Skin epidermis (tissue), 12 donors: ENCODE results near the gene RPS6KA2.
"Not testable (repeated sequence)": the region's sequence is repeated elsewhere in the genome, so short reads cannot be mapped to it uniquely, and the experiment has no call there.

Experiments
- H3K27ac ChIP-seq, 21 experiments: fragments of 200-600 bp; sonication (generic) in 11 of 21; one replicate each; pipeline ENCODE4 v1.5.0; 2020; ENCODE audit warnings: mild to moderate bottlenecking in 3 of 21, inconsistent platforms in 2 of 21, moderate library complexity in 2 of 21
- H3K4me3 ChIP-seq, 7 experiments: fragments of 200-600 bp; sonication (generic) in 2 of 7; one replicate each; pipeline ENCODE4 v1.5.0; 2020; ENCODE audit warnings: inconsistent platforms in 2 of 7, mild to moderate bottlenecking in 2 of 7, moderate library complexity in 1 of 7

Gene RPS6KA2

DNA sequence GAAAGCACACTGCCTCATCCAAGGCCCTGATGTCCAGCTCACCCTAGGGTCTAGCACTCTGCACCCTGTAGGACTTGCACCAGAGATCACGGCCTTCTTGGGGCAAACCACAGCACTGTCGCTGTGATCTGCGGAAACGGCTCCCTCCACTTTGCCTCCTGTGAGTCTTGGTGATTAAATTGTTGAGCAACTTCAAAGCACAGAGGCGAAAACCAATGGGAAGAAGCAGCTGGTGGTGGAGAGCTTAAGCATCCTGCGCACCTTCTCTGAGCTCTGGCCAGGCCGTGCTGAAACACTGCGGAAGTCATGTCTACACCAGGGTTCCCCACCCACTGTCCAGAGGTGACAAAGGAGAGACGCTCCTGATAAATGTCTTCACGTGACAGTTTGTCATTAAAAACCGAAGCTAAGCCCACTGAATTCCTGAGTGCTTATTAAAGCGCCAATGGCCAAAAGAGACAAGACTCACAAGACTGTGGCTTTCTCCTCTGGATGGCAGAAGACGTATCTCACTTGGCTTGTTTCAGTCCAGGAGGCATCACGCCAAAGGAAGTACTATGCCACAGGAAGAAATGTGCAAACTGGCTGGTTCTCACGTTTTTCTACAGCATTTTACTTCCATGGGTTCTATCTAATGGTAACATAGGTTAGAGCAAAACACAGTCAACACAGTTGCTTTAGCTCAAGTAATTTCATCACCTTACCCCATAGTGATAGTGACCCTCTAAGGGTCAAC is 43.7 kb downstream of the RPS6KA2 start:
- no peak overlapping the region for H3K4me3 ChIP-seq
- peak overlapping the region in 1 of 21 experiments; percentile 25 for H3K27ac ChIP-seq

- no peak overlapping the region for H3K4me3 ChIP-seq
- H3K27ac ChIP-seq: no peak overlapping the region
Measured at GRCh38 chr6:166582258-166582657, 44.8 kb downstream of the RPS6KA2 start.

GRCh38 chr6:166581801-166582200 is 45.2 kb downstream of the RPS6KA2 start:
- not testable (repeated sequence) for H3K27ac ChIP-seq, H3K4me3 ChIP-seq

DNA sequence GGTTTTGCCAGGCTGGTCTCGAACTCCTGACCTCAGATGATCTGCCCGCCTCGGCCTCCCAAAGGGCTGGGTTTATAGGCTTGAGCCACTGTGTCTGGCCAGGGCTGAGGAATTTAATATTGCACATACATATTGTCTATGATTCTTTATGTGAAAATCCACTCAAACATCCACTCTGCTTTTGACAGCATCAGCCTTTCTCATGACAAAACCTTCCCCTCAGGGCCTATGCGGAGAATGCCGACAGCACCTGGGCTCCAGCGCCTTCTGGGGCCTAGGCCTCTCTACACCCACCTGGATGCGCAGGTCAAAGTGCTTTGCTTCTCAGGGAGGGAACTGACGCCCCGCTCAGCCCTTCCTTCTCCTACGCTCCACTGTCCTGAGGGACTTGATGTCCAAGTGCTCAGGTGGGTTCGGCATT is 46.0 kb downstream of the RPS6KA2 start:
- Histone ChIP-seq H3K4me3 (no peak overlapping the region), H3K27ac (no peak overlapping the region)

DNA sequence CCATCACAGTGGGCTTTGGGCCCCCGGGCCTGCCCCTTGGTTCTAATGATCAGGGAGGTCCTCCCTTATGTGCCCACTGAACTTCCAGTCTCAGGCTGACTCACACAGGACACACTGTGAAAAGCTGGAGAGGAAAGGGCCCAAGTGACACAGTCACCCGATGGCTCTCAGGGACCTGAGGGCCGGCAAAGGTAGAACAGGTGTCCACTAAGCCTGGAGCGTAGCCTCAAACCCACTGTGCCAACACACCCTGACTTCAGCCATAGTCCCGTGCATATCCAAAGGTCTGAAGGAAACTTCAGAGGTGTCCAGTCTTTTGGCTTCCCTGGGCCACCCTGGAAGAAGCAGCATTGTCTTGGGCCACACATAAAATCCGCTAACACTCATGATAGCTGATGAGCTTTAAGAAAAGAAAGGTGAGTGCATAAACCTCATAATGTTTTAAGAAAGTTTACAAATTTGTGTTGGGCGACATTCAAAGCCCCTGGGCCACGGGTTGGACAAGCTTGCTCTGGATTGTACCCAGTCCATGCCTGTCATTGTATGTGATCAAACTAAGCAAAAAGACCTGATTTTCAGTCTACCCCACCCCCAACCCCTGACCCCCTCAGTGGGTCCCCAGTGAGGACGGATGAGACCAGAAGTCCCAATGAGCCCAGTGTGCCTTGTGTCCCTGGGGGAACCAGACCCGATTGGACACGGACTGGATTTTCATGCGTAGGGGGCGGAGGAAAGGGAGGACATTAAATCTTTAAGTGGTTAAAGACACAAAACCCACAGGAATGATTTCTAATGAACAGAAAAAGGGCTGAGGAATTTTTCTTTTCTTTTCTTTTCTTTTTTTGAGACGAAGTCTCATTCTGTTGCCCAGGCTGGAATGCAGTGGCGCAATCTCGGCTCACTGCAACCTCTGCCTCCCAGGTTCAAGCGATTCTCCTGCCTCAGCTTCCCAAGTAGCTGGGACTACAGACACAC is 46.7 kb downstream of the RPS6KA2 start:
- Histone ChIP-seq H3K4me3 (no peak overlapping the region), H3K27ac (no peak overlapping the region)

DNA sequence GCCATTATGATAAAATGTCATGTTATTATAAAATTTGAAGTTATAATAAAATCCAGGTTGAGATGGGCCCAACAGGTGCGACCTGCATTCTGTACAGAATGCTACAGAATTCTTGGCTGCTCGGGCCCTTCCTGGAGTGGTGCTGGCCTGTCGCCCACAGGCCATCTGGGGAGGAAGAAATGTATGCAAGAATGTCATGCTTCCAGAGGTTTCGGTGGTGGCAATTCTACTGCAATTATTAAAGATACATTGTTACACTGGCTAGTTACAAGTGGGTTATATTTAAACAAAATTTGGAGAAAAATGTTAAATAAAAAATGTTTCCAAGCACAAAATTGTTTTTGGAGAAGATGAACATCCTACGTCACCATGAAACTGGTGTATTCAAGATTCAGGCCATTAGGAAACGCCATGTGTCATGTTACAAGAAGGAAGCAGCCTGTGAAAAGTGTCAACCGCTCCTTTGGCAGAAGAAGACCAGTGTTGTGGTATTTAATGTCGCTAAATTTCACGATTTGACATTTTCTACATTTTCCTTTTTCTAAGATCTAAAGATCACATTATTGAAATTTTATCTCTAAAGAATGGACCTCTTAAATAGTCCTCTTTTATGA is 47.7 kb downstream of the RPS6KA2 start:
- Histone ChIP-seq H3K4me3 (no peak overlapping the region), H3K27ac (no peak overlapping the region)

- Histone ChIP-seq H3K27ac (no peak overlapping the region), H3K4me3 (no peak overlapping the region)
Measured at GRCh38 chr6:166578536-166579236, 48.4 kb downstream of the RPS6KA2 start.

DNA sequence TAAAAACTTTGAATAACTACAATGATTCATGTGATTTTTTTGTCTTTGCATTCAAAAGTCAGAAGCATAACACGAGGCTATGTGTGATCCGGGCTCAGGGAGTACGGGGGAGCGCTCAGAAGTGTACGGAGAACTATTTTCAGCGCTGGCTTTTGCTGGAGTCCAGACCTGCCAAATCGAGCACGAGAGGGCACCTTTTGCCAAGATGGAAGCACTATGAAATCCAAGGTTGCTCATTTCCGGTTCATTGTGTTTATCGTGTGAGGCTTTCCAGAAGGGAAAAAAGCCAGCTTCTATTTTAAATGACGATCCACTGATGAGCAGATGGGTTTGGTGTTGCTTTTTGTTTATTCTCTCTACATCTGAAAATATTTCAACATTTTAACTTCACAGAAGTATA is 51.8 kb downstream of the RPS6KA2 start:
- H3K27ac ChIP-seq: peak overlapping the region in 1 of 21 experiments; percentile 2
- no peak overlapping the region for H3K4me3 ChIP-seq

DNA sequence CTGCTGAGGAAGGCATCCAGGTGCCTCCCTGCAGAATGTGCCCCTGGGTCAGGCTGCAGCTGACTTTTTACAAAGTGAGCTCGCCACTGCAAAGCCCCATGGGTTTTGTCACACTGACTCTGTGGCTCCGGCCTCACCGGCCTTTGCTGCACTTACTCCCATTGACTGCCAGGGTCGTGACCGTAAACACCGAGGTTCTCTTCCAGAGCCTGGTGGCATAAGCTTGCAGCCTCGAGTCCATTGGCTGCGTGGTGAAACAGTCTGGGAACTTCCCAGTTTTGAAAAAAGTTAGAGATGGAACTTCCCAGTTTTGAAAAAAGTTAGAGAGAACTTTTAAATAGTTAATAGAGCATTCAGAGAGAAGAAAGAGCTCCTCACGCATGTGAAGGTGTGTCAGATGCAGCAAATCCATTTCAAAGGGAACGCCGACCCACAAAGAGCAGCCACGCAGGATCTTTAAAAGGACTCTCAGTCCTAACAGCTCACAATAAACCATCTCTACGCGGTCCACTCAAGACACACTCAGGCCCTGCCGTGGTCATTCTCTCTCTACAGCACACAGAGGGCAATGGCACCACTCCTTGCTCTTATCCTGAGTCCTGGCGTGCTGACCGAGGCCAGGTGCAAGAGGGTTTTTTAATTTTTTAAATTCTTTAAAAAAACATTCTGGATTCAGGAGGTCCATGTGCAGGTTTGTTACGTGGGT is 53.4 kb downstream of the RPS6KA2 start:
- Histone ChIP-seq H3K27ac (no peak overlapping the region), H3K4me3 (no peak overlapping the region)

DNA sequence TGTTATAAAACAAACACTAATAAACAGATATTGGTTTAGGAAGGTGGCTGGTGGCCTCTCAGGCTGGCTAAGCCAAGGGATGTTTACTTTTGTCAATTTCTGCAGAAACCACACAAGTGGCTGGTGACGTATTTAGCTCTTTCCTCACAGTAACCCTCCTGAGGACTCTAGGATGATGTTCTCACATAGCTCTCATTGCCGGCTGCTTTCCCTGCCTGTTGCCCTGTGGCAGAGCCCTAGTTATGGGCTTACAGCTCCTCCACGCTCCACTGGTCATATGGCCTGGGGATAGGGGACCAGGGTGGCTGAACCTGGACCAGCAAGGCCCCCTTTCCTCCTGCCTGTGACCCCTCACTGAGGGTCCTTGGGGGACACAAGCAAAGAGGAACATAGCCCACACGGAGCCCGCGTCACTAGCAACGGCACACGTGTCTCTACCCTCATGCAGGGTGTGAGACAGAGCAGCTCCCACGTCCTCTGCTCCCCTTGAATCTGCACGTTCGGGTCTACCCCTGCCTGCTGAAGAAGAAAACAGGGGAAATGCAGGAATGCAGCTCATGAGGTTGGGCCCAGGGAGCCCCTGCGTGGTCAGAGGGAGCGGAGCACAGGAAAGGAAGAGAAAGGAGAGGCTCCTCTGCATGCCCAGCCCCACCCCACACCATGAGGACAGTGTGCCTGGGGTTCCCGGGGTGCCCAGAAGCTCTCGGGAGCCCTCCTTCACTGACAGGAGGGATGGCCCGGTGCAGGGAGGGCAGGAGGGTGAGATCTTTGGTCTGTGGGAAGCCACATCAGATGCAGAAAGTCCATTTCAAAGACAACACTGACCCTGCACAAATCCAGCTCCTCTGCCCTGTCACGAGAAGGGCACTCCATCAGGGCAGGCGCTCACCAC is 54.4 kb downstream of the RPS6KA2 start:
- H3K27ac ChIP-seq: no peak overlapping the region
- H3K4me3 ChIP-seq: no peak overlapping the region

DNA sequence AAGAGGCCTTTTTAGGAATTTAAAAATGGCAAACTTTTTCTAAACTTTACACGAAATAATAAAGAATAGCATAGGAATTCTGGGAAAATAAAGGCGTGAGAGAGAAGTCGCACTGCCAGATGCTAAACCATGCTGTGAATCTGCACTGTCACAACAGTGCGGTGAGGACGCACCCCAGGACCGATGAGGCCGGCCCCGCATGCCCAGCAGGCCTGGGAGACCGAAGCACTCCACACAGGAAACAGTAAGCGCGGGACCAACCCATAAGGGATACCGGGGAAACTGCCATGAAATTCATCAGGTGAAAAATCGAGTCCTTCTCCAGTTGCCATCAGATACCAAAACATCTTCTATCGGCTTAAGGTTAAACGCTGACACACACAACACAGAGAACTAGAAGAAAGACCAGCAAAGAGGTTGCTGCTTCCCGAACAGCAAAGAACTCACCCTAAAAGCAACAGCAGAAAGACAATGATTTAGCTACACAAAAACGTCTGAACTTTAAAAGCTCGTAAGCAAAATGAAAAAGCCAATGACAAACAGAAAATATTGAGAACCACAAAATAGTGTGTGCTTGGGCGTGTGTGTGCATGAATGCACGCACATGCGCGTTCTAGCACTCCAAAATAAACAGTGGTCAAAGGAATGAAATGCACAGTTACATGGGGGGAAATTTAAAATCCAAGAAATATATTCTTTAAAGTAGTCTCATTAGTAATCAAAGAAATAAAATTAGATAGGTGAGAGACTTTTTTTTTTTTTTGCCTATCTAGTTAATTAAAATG is 55.9 kb downstream of the RPS6KA2 start:
- no peak overlapping the region for H3K27ac ChIP-seq
- H3K4me3 ChIP-seq: no peak overlapping the region

DNA sequence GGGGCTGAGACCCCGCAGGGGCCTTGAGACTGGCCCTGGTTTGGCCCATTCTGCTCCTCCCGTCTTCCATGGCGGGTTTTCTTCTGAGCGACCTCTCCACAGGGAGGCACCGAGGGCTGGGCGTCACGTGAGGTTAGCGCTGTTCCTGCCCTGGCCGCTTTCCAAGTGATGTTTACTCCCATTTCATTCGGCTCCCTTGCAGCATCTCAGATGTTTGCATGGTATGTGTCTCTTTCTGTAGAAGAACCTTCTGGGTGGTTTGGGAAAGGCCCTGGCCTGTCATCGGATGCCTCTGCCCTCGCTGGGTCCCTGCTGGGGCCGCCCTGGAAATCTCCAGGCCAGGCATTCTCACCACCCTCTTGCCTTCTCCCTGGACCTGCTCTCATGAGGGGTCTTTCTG is 57.8 kb downstream of the RPS6KA2 start:
- no peak overlapping the region for H3K27ac ChIP-seq
- no peak overlapping the region for H3K4me3 ChIP-seq

GRCh38 chr6:166567813-166568212 is 59.2 kb downstream of the RPS6KA2 start:
- peak overlapping the region in 1 of 21 experiments; percentile 19 for H3K27ac ChIP-seq
- H3K4me3 ChIP-seq: no peak overlapping the region

DNA sequence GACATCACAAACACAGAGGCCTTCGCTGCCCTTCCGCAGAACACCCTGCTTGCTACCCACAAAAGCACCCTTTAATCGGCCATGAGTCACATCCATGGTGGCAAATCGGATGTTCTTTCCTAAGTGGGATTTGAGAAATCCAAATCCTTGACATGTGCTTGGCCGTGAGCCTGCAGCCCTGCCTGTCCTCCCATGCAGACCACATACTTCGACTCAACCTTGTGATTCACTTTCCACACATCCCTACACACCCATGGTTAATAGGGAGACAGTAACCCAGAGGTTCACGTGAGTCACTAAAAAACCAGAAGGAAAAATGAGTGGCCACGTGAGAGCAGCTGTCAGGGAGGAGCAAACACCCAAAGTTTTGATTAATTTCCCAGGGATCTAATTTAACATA is 59.9 kb downstream of the RPS6KA2 start:
- peak overlapping the region in 1 of 21 experiments; percentile 32 for H3K27ac ChIP-seq
- no peak overlapping the region for H3K4me3 ChIP-seq

DNA sequence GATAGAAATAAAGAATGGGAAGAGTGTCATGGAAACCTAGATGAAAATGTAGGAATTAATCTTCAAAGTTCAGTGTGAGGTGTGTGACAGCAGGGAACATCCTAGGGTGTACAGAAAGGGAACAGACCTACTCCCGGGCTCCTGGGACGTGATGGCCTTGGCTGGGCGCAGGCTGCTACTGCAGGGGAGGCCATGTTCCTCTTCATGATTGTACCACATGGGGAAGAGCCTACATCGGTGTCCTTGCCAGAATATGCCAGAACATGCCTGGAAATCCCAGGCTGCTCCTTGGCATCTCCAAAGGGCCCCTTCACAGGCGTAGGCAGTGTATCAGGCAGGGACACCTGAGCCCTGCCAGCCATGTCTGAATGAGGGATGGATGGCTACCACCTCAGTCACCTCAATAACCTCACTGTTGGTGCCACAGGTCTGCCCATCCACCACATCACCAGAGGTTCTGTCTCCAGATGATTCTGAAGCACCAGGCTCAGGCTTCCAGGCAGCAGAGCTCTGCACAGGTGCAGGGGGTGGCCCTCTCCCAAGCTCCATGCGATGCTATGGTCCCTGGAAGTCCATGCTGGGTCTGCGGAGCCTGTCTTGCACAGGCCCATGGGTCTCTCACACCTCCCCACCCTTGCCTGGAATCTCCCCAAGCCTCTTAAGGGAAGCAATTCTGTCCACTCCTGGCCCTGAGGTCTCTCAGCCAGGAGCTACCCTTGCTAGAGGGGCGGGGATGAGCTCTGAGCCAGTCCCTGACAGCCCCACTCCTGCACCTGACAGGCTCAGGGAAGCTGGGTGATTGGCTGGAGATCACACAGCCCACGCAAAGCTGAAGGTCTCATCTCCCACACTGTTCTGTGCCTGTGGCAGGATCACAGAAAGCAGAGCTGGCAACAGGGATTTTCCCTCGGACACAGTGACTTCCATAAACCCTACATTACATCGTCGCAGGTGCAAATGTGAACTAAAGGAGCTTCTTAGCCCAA is 60.7 kb downstream of the RPS6KA2 start:
- H3K27ac ChIP-seq: peak overlapping the region in 1 of 21 experiments; percentile 32

More for the DNA sequence above, 60.7 kb downstream of the RPS6KA2 start:
- no peak overlapping the region for H3K4me3 ChIP-seq
